K562 (cell line): ENCODE measurements around the gene MTCL3.

ENCODE experiments used
- ATAC-seq: fragments of 200-7000 bp; cut with Tn5 transposase; 3 replicates; pipeline ENCODE4 v1.9.1; 2020; ENCODE audit warnings: moderate library complexity
- BruUV-seq: library from RNA; stranded (reverse); fragments of 400-500 nt; replicated peaks from 2 replicates; lab custom pipeline; 2021; lab: Mats Ljungman, UMichigan
- CTCF ChIA-PET: fragments of 300-600 bp; formaldehyde crosslinking; extraction: SDS; loops from one replicate; lab custom pipeline; 2021; ENCODE audit warnings: low intra/inter-chr PET ratio; lab: Yijun Ruan, JAX
- POLR2A ChIA-PET: fragments of 300-600, 350-650 bp; sonication (Branson Sonifier 250); formaldehyde crosslinking; extraction: SDS; loops from one replicate; lab custom pipeline; 2021; ENCODE audit warnings: antibody characterized with exemption, inconsistent platforms; lab: Yijun Ruan, JAX
- DNase-seq, 4 experiments: peaks; one replicate each; pipeline versions ENCODE4 v3.0.0 to v3.0.0-alpha.2; 2011 to 2018; ENCODE audit warnings: low spot score in 3 of 4, mixed read lengths in 3 of 4; ENCODE audit errors: extremely low read depth in 1 of 4
- FAIRE-seq: peaks from 2 replicates; lab custom pipeline; 2011; peaks lifted over from hg19 to GRCh38; lab: Jason Lieb, UNC
- H2AFZ ChIP-seq: 2 replicates; pipeline ENCODE4 v1.6.0; 2011; ENCODE audit warnings: low read depth, low read length, control low read depth, inconsistent platforms
- H3K27ac ChIP-seq: fragments of 200-600 bp; 3 replicates; pipeline ENCODE4 v1.8.0; 2011; ENCODE audit warnings: low read depth, mild to moderate bottlenecking, control low read depth, inconsistent platforms, low read length, moderate library complexity, mixed read lengths; ENCODE audit errors: extremely low read depth
- H3K27me3 ChIP-seq, 2 experiments: fragments of 300-600 bp in 1 of 2; 2 replicates in 1 of 2; 3 replicates in 1 of 2; pipeline versions ENCODE4 v1.6.0 to v1.8.0; 2011; ENCODE audit warnings: inconsistent platforms in 2 of 2, low read length in 2 of 2, mild to moderate bottlenecking in 1 of 2, mixed read lengths in 1 of 2, moderate library complexity in 1 of 2; ENCODE audit not compliant: control insufficient read depth in 2 of 2, insufficient read depth in 2 of 2
- H3K36me3 ChIP-seq: fragments of 300-600 bp; 3 replicates; pipeline ENCODE4 v1.8.0; 2011; ENCODE audit warnings: mild to moderate bottlenecking, low read length, inconsistent platforms; ENCODE audit not compliant: control insufficient read depth, insufficient read depth
- H3K4me1 ChIP-seq, 2 experiments: fragments of 200-600 bp in 1 of 2; replicated peaks in 1 of 2; 2 replicates in 1 of 2; 3 replicates in 1 of 2; pipeline versions ENCODE4 v1.5.1 to v1.8.0; 2011; ENCODE audit warnings: inconsistent platforms in 2 of 2, low read length in 2 of 2, mild to moderate bottlenecking in 1 of 2, mixed read lengths in 1 of 2, moderate library complexity in 1 of 2; ENCODE audit not compliant: control insufficient read depth in 2 of 2, insufficient read depth in 2 of 2
- H3K4me2 ChIP-seq: 2 replicates; pipeline ENCODE4 v1.6.1; 2011; ENCODE audit warnings: low read length, control low read depth, inconsistent platforms, mixed read lengths; ENCODE audit not compliant: insufficient read depth
- H3K4me3 ChIP-seq: fragments of 200-600 bp; sonication (generic), shearing (Covaris generic); 2 replicates; pipeline ENCODE4 v1.5.1; 2016; ENCODE audit warnings: control low read depth, inconsistent platforms
- H3K79me2 ChIP-seq: fragments of 200-600 bp; 3 replicates; pipeline ENCODE4 v1.8.0; 2011; ENCODE audit warnings: low read length, inconsistent platforms; ENCODE audit not compliant: control insufficient read depth, insufficient read depth
- H3K9ac ChIP-seq, 2 experiments: 2 replicates each; pipeline versions ENCODE4 v1.6.0 to v1.6.1; 2011; ENCODE audit warnings: low read depth in 2 of 2, low read length in 2 of 2, control low read depth in 1 of 2, inconsistent platforms in 1 of 2, mild to moderate bottlenecking in 1 of 2, mixed read lengths in 1 of 2; ENCODE audit not compliant: insufficient read depth in 1 of 2
- H3K9me1 ChIP-seq: one replicate; pipeline ENCODE4 v1.6.0; 2011; ENCODE audit warnings: inconsistent platforms, mild to moderate bottlenecking, low read length, moderate library complexity; ENCODE audit not compliant: control insufficient read depth, insufficient read depth
- H3K9me3 ChIP-seq: replicated peaks from 2 replicates; pipeline ENCODE4 v1.5.1; 2011; ENCODE audit warnings: low read depth, low read length, inconsistent platforms; ENCODE audit not compliant: control insufficient read depth, insufficient read depth
- H4K20me1 ChIP-seq: replicated peaks from 2 replicates; pipeline ENCODE4 v1.6.1; 2011; ENCODE audit warnings: low read length, inconsistent platforms, mixed read lengths; ENCODE audit not compliant: control insufficient read depth, insufficient read depth
- DACH1 ChIP-seq: fragments of 450-650 bp; IDR thresholded peaks from 2 replicates; pipeline ENCODE4 v1.6.1; 2018; ENCODE audit not compliant: partially characterized antibody
- GATAD2A ChIP-seq: fragments of 450-650 bp; IDR thresholded peaks from 2 replicates; pipeline ENCODE4 v1.6.1; 2017
- KAT2B ChIP-seq: IDR thresholded peaks from one replicate; pipeline ENCODE4 v1.6.1; 2012; ENCODE audit warnings: low read depth, mild to moderate bottlenecking, control low read depth, inconsistent platforms, low read length, moderate library complexity
- KAT7 ChIP-seq: sonication (generic); formaldehyde crosslinking; IDR thresholded peaks from 2 replicates; pipeline ENCODE4 v1.8.0; 2022; ENCODE audit warnings: missing genetic modification reagents, mild to moderate bottlenecking, borderline replicate concordance
- MEF2A ChIP-seq: IDR thresholded peaks from 2 replicates; pipeline ENCODE4 v1.6.1; 2011; ENCODE audit warnings: low read depth, mild to moderate bottlenecking, low read length, moderate library complexity; ENCODE audit not compliant: control insufficient read depth
- MTA1 ChIP-seq: fragments of 450-650 bp; IDR thresholded peaks from 2 replicates; pipeline ENCODE4 v1.6.1; 2017; ENCODE audit warnings: borderline replicate concordance
- POLR2B ChIP-seq: fragments of 450-650 bp; IDR thresholded peaks from 2 replicates; pipeline ENCODE4 v1.6.1; 2018; ENCODE audit warnings: low read depth; ENCODE audit not compliant: partially characterized antibody
- RBM22 ChIP-seq: fragments of 200-400 bp; formaldehyde crosslinking; IDR thresholded peaks from 2 replicates; pipeline ENCODE4 v1.6.1; 2018; ENCODE audit warnings: low read length, low read depth; ENCODE audit not compliant: poor library complexity, severe bottlenecking
- SMARCA4 ChIP-seq: fragments of 450-650 bp; IDR thresholded peaks from 2 replicates; pipeline ENCODE4 v1.6.1; 2016
- SP2 ChIP-seq: IDR thresholded peaks from 2 replicates; pipeline ENCODE4 v1.6.1; 2011; ENCODE audit warnings: mild to moderate bottlenecking, low read depth, low read length, moderate library complexity; ENCODE audit not compliant: poor library complexity, severe bottlenecking; ENCODE audit errors: extremely low read depth
- STAT5A ChIP-seq: IDR thresholded peaks from 2 replicates; pipeline ENCODE4 v1.6.1; 2012; ENCODE audit warnings: low read length, inconsistent platforms, borderline replicate concordance
- STAT5B ChIP-seq: fragments of 250-450 bp; sonication (Bioruptor Pico); IDR thresholded peaks from 2 replicates; pipeline ENCODE4 v1.8.0; 2021; ENCODE audit warnings: mild to moderate bottlenecking, inconsistent platforms
- TBL1XR1 ChIP-seq, 2 experiments: IDR thresholded peaks; 2 replicates each; pipeline ENCODE4 v1.6.1; 2012; ENCODE audit warnings: improper control_type of control experiment in 2 of 2, low read length in 2 of 2, mild to moderate bottlenecking in 1 of 2
- WGBS: fragments of 100-300 bp; shearing (Covaris generic); methylation state at CpG from one replicate; pipeline ENCODE4 v1.1.6; 2016; ENCODE audit warnings: low coverage, mixed read lengths; ENCODE audit not compliant: insufficient coverage; ENCODE audit errors: missing lambda C conversion rate; 5-methylcytosine and 5-hydroxymethylcytosine counted together
- in situ Hi-C: fragments of 300-500 bp; cut with MboI; formaldehyde crosslinking; loops from 4 replicates; pipeline ENCODE4 v1.15.0; 2018; ENCODE audit warnings: inconsistent platforms, mixed read lengths
- intact Hi-C: fragments of 100-400 bp; cut with micrococcal nuclease; formaldehyde crosslinking; loops from 2 replicates; pipeline ENCODE4 v1.14.2; 2022
- TF ChIP-seq, protein P1 (sequence below): fragments of 250-450 bp; sonication (Bioruptor Pico); IDR thresholded peaks from 2 replicates; pipeline ENCODE4 v1.8.0; 2021; ENCODE audit warnings: borderline replicate concordance, mild to moderate bottlenecking, moderate library complexity; ENCODE audit not compliant: poor library complexity, severe bottlenecking
- TF ChIP-seq, protein P2 (sequence below): fragments of 450-650 bp; IDR thresholded peaks from 2 replicates; pipeline ENCODE4 v1.7.0; 2016; ENCODE audit warnings: borderline replicate concordance

MTCL3 gene

DNA sequence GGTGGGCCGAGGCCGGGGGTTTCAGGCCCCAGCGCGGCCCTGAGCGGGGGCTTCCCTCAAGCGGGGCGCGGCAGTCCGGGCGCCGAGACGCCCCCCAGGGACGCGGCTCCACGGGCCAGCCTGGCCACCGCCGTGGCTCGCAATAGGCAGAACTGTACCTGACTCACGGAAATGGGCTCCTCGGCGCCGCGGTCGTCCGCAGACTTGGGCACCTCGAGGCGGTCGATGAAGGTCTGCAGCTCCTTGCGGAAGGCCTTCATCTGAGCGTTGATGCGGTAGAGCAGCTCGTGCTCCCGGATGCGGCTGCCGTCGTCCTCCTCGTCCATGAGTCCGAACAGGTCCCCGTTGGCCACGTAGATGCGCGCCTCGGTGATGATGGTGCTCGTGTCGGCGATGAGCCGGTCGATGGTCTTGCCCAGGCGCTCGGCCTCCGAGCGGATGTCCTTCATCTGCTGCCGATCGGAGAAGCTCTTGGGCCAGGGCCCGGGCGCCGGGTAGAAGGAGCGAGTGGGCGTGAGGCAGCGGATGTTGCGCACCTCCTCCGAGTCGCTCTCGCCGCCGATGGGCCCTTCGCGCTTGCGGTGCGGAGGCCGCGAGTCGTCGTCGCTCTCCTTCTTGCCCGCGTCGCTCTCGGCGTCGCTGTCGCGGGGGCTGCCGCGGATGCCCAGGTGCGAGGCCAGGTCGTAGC lies 43.9 kb downstream of the MTCL3 start:
- H3K79me2 ChIP-seq = no peaks in the 10 kb centered on the region
- CTCF ChIA-PET = no interaction called here
- in situ Hi-C loops (no loop called here), intact Hi-C loops (no loop called here)
- H3K9ac ChIP-seq = no peak overlapping the region
- DNase-seq (no peak), FAIRE-seq (no peak), ATAC-seq (no peak)
- BruUV-seq = no TSS peak
- H3K4me3 ChIP-seq = no peak overlapping the region
- TF ChIP-seq MEF2A = no peak
- TF ChIP-seq MTA1 = no peak
- no peak for TF ChIP-seq STAT5A
- no peak for TF ChIP-seq STAT5B
- no peak for TF ChIP-seq SP2
- TF ChIP-seq TBL1XR1 (IDR thresholded peaks at IDR 0.05; ENCODE audit: low read length in 2 of 2) = no peak
- no peak for TF ChIP-seq GATAD2A
- TF ChIP-seq, protein P1, sequence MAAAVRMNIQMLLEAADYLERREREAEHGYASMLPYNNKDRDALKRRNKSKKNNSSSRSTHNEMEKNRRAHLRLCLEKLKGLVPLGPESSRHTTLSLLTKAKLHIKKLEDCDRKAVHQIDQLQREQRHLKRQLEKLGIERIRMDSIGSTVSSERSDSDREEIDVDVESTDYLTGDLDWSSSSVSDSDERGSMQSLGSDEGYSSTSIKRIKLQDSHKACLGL (CRISPR knock-in tag) = no peak
- TF ChIP-seq POLR2B = no peak
- no peak for TF ChIP-seq SMARCA4
- no peak for TF ChIP-seq KAT2B
- TF ChIP-seq, protein P2, sequence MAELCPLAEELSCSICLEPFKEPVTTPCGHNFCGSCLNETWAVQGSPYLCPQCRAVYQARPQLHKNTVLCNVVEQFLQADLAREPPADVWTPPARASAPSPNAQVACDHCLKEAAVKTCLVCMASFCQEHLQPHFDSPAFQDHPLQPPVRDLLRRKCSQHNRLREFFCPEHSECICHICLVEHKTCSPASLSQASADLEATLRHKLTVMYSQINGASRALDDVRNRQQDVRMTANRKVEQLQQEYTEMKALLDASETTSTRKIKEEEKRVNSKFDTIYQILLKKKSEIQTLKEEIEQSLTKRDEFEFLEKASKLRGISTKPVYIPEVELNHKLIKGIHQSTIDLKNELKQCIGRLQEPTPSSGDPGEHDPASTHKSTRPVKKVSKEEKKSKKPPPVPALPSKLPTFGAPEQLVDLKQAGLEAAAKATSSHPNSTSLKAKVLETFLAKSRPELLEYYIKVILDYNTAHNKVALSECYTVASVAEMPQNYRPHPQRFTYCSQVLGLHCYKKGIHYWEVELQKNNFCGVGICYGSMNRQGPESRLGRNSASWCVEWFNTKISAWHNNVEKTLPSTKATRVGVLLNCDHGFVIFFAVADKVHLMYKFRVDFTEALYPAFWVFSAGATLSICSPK = no peak
- TF ChIP-seq RBM22 = no peak
- TF ChIP-seq KAT7 (CRISPR knock-in tag) = no peak
- no peak for TF ChIP-seq DACH1
- no peaks in the 10 kb centered on the region for H3K9me1 ChIP-seq
- H3K27ac ChIP-seq = no peak overlapping the region
- H3K4me2 ChIP-seq = no peak overlapping the region
- peaks cover 0 to 6% of the 10 kb centered on the region in 2 experiments; a peak in 1 of 5 replicates for H3K27me3 ChIP-seq
- H3K9me3 ChIP-seq = no peaks in the 10 kb centered on the region
- WGBS = 14% methylated on average over 41 of the region's 87 CpGs
- H3K4me1 ChIP-seq = peaks cover 0 to 10% of the 10 kb centered on the region in 2 experiments; a peak in 2 of 5 replicates
- no peaks in the 10 kb centered on the region for H3K36me3 ChIP-seq
- H4K20me1 ChIP-seq = no peaks in the 10 kb centered on the region
- POLR2A ChIA-PET = no interaction called here
- H2AFZ ChIP-seq = no peak overlapping the region
